NCI-H2029 (cell line): Measurements from ENCODE around the gene IGF2R.
"Not testable (repeated sequence)": the region's sequence is repeated elsewhere in the genome, so short reads cannot be mapped to it uniquely, and the experiment has no call there.

Experiments used
- DNase-seq: peaks from one replicate; lab custom pipeline; 2025; lab: John Stamatoyannopoulos, UW

IGF2R gene, protein sequence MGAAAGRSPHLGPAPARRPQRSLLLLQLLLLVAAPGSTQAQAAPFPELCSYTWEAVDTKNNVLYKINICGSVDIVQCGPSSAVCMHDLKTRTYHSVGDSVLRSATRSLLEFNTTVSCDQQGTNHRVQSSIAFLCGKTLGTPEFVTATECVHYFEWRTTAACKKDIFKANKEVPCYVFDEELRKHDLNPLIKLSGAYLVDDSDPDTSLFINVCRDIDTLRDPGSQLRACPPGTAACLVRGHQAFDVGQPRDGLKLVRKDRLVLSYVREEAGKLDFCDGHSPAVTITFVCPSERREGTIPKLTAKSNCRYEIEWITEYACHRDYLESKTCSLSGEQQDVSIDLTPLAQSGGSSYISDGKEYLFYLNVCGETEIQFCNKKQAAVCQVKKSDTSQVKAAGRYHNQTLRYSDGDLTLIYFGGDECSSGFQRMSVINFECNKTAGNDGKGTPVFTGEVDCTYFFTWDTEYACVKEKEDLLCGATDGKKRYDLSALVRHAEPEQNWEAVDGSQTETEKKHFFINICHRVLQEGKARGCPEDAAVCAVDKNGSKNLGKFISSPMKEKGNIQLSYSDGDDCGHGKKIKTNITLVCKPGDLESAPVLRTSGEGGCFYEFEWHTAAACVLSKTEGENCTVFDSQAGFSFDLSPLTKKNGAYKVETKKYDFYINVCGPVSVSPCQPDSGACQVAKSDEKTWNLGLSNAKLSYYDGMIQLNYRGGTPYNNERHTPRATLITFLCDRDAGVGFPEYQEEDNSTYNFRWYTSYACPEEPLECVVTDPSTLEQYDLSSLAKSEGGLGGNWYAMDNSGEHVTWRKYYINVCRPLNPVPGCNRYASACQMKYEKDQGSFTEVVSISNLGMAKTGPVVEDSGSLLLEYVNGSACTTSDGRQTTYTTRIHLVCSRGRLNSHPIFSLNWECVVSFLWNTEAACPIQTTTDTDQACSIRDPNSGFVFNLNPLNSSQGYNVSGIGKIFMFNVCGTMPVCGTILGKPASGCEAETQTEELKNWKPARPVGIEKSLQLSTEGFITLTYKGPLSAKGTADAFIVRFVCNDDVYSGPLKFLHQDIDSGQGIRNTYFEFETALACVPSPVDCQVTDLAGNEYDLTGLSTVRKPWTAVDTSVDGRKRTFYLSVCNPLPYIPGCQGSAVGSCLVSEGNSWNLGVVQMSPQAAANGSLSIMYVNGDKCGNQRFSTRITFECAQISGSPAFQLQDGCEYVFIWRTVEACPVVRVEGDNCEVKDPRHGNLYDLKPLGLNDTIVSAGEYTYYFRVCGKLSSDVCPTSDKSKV (N-terminal part only)

DNA sequence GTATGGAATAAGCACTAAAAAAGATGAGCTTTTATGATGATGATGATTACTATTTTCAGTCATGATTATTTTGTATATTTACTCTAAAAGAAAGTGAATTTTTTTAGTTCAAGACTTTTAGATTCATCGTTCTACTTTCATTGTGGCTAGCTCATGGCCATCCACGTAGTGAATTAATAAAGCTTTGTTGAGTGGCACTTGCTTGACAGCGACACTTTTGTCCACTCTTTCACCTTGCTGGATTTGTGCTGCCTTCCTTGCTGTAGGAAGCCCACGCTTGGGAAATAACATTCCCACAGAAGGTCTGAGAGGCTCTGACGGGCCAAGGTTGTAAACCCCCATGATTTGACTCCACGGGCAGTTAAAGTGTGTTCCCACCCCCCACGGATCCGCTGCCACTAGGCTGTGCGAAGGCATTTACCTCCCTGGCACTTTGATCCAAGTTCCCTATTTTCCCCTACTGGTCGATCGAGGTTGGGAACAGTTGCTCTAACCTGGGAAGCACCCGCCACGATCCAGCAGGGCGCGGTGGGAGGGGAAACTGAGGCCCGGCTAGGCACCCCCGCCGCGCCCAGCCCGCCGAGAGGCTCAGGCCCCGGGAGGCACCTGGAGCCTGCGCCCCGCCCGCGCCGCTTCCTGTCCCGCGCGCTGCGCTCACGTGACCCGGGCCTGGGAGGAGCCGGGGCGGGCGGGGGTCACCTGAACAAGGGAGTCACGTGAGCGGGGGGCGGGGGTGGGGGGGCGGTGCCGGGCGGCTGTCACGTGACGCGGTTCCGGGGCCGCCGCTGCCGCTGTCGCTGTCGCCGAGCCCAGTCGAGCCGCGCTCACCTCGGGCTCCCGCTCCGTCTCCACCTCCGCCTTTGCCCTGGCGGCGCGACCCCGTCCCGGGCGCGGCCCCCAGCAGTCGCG lies at the start of gene IGF2R:
Gene IGF2R, plus strand, starts transcription at position 788 of the 909 bp plus-strand sequence. CDS start 165 bp downstream, outside the sequence.
- DNase-seq = peak; percentile 92

DNA sequence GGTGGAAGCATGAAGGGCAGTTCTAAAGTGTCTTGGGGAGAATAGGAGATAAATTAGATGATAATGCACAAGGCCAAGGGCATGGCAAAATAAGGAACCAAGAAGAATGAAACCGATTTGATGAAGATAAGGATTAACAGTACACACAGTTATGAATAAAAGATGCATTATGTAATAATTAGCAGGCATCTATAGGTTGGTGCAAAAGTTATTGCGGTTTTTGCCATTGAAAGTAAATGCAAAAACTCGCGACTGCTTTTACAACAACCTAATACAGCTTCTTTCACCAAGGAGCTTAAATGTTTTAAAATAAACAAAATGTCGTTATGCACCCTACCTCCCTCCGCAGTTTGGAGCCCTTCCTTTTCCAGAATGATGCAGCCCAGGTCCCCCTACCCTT lies 49.1 kb upstream of the IGF2R start:
- no peak for DNase-seq

DNA sequence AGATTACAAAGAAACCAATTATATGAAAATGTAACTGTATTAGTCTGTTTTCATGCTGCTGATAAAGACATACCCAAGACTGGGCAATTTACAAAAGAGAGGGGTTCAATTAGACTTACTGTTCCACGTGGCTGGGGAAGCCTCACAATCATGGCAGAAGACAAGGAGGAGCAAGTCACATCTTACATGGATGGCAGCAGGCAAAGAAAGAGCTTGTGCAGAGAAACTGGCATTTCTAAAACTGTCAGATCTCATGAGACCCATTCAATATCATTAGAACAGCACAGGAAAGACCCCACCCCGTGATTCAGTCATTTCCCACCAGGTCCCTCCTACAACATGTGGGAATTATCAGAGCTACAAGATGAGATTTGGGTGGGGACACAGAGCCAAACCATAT lies 44.7 kb upstream of the IGF2R start:
- DNase-seq = not testable (repeated sequence)

DNA sequence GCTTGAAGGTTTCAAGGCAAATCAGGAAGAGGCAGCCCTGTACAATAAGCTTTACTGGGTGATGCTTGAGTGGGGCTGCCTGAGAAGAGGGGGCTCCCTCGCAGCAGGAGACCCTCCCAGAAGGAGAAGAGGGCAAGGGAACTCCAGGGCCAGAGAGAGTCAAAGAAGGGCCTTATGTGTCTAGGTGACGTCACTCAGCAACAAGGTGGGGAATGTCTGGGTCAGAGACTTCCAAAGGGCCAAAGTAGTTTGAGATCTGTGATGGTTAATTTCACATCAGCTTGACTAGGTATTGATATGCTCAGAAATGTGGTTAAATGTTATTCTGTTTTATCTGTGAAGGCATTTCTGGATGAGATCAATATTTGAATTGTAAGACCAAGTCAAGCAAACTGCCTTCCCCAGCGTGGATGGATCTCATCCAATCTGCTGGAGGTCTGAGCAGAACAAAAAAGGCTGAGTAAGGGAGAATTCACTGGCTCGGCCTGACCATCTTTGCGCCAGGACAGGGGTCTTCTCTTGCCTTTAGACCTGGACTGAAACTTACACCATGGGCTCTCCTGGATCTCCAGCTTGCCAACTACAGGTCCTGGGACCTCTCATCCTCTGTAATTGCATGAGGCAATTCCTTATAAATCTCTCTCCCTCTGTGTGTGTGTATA lies 42.2 kb upstream of the IGF2R start:
- no peak for DNase-seq

DNA sequence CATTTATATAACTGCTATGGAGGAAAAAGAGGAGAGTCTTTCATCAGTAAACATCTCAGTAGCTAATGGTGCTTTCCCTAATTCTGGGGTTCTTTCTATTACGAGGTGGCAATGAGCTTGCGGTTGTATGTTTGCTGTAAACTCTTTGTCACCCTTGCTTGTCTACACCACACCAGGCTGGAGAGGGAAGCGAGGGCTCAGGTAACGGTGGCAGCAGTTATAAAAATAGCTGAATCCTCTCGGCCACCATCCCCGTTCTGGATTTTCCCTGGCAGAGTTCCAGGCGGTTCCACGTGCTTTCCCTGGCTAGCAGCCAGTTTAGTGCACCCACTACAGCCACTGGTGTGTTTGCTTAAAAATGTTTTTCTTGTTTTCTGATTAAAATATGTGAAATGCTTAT lies 39.1 kb upstream of the IGF2R start:
- peak; percentile 74 for DNase-seq

DNA sequence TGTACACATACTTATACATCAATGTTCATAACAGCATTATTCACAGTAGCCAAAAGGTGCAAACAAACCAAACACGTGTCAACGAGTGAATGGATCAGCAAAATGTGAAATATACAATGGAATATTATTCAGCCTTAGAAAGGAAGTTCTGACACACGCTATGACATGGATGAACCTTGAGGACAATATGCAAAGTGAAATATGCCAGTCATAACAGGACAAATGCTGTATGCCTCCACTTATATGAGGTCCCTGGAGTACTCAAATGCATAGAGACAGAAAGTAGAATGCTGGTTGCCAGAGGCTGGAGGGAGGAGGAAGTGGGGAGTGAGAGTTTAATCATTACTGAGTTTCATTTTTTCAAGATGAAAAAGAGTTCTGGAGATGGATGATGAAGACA lies 37.8 kb upstream of the IGF2R start:
- DNase-seq = no peak

DNA sequence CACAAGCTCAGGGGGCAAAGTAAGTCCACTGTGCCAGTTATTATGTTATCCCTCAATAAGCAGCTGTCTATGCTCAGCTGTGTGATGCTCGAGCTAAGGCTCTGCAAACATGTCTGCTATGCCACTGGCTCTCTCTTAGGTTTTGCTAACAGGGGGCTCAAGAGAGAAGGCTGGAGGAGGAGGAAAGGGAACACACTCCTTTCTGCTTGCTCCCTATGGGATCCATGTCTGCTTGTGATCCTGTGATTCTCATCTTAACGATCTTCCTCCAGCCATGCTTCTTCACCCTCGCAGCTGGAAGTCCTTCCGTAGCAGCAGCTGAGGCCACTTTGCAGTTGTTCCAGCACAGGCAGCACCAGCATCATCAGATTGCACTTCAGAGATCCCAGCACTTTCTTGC lies 37.0 kb upstream of the IGF2R start:
- no peak for DNase-seq

DNA sequence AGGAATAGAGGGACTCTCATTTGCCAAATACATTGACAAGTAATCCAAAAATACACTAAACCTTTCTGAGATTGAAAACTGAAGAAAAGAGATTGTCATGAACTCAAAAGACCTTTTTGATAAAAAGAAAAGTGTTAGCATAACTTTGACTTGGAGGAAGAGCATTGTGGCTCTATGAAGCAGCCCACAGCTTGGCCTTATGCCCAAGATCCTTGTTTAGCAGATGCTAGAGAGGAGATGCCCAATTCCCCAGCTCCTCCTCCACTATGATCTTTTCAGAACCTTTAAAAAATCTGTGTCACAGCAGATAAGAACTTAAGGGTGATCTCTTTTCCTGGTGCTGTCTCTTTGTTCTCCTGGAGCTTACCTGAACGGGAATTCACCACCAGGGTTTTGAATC lies 35.8 kb upstream of the IGF2R start:
- DNase-seq = no peak

DNA sequence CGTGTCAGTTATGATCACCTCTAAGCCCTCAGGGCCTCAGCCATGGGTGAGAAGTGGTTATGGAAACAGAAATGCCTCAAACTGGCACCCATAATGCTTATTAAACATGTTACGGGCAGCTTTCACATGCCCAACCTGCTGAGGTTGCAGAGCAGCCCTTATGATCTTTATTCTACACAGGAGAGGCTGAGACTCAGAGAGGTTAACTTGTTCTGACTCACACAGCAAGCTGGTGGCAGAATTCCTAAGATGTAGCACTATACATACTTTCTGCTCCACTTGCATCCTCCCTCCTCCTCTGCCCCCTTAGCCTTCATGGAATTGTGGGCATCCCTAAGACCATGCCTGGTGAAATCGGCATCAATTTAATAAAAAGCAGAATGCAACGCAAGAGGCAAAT lies 34.7 kb upstream of the IGF2R start:
- DNase-seq = no peak

DNA sequence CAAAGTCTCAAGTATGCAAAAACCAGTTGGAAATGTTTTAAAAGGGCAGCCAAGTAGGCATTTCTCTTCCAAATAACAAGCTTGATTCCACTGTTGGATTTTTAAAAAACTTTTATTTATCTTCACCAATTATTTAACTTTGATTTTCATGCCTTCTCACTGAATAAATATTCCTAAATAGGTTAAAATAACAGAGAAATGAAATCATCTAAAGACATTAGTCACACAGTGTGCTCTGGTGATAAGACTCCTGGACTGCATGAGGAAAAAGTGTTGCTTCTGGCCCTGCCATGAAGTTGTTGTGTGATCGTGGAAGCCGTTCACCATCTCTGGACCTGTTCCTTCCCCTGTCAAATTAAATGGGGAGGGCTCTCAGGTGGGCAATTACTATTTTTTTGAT lies 33.8 kb upstream of the IGF2R start:
- no peak for DNase-seq

DNA sequence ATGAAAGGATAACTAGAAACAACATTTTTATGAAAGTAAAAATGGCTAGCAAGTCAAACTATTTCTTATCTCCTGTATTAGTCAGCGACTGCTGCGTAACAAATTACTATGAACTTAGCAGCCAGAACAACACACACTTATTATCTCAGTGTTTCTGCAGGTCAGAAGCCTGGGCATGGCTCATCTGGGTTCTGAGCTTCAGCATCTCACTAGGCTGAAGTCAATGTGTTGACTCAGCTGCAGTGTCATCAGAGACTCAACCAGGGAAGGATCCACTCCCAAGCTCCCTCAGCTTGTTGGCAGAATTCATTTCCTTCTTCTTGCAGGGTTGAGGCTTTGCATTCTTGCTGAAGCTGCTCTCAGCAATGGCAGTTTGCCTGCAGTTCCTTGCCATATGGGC lies 33.2 kb upstream of the IGF2R start:
- DNase-seq = no peak

DNA sequence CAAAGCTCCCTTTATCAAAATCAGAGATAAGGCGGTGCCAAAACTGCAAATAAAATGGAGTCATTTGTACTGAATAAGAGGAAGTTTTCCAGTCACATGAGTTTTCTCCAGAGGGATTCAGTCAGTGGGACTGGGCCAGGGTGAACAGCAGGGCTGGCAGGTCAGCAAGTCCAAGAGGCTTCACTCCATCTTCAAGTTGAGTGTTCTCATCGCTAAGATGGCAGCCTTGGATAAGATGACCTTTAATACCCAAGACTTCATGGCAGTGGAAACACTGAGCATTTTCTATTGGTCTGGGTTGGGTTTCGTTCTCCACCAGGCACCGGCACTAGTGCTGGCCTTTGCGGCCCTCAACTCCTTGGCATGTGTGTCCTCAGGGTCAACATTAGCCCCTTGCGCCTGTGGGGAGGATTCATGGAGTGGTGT lies 29.3 kb upstream of the IGF2R start:
- DNase-seq = no peak

DNA sequence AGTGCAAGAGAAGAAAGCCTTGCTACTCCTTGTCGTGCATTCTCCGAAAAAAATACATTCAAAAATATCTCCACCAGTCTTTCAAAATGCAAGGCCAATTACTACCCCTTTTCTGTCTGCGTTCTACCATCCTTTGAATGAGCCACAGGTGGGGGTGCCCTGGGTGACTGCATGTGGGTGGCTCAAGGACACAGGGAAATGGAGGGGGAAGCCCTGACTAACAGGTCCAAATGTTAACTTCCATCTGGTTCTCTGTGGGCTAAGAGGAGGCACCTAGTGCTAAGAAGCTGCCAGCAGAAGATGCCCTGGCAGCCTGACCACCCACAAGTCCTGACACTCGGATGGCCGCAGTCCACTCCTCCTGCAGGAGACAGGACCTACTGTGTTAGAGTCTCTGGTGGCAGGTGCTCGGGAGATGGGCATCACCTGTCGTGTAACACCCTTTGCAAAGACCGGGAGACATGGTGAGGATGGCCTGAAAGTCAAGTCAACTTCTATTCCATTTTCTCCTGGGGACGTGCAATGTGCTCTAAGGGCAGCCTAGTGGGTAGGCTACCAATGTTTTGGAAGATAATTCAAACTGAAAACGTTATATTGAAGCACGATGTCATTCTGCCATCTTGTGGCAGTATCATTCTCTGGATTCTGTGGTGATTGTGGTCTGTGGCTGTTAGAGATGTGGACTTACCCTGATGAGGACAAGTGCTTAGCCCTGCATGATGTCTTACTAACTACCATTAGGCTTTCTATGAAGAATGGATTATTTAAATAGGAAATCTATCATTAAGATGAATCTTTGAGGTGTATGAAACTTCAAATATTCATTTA lies 27.4 kb upstream of the IGF2R start:
- DNase-seq = peak; percentile 2

DNA sequence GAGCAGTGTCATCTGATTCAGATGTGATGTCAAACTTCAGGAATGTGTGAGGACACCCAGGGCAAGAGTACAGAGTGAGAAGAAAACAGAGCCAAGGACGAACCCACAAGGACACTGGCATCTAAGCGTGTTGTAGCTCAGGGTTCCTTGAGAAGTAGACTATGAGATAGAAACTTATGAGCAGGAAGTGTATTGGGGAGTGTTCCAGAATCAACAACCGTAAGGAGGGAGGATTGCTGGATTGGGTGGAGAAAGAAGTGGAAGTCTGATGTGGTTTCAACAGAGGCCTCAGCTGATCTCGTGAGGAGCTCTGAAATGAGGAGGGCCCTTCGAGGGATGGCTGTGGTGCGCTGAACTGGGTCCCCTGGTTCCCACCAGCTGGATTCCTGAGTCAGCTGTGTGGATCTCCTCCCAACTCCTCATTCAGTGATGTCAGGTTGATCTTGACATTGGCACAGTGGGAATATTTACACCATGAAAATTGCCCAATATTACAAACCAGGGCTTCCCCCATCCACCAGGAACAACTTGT lies 25.7 kb upstream of the IGF2R start:
- no peak for DNase-seq

DNA sequence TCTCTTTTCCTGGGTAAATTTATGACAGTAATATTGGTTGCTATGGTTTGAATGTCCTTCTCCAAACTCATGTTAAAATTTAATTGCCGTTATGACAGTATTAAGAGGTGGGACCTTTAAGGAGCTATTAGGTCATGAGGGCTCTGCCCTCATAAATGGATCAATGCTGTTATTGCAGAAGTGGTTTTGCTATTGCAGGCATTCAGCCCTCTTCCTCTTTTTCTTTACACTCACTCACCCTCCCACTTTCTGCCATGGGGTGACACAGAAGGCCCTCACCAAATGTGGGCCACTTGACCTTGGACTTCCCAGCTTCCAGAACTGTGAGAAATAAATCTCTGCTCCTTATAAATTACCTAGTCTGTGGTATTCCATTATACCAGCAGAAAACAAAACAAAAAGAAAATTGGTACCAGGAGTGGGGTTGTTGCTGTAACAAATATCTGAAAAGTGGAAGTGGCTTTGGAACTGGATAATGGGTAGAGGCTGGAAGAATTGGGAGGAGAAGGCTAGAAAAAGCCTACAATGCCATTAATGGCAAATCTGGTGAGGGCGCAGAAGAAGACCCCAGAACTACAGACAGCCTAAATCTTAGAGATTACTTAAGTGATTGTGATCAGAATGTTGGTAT lies 24.8 kb upstream of the IGF2R start:
- DNase-seq = no peak

DNA sequence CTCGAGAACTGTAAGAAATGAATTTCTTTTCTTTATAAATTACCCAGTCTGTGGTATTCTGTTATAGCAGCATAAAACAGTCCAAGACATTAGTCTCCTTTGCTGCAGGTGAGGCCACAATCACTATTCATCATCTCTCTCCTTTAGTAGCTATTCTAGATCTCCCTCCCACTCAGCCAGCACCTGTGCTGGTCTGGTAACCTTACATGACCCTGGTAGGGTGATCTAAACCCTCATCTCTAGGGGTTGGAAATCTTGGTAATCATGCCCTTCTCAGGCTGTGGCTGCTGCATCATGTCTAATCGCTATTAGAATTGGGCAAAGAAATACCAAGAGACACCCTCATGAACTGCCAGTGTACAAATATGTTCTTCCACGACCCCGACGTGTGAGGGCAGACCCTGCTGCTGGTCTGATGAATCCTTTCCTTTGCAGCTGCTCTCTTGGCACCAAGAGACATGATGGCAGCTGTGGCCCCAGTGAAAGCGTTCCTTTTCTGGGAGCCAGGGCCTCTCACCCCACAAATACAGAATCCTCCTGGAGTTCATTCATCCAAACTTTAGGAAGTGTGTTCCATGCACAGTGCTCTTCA lies 23.0 kb upstream of the IGF2R start:
- DNase-seq = no peak

DNA sequence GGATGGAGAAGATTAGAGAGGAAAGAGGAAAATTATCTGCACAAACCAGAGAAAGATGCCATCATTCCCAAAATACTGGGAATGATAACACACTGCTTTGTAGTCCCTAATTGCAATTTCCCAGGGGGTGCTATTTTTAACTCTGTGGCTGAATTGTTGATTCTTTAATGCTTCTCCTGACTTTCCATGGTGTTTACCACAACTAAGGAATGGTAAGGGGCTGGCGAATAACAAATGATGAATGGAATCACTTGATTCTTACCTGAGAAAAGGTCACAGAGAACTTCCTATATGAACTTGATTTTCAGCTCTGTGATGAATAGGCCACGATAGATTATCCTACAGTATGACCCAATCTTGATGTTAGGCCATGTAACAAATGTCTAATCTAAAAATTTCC lies 22.0 kb upstream of the IGF2R start:
- DNase-seq = no peak

DNA sequence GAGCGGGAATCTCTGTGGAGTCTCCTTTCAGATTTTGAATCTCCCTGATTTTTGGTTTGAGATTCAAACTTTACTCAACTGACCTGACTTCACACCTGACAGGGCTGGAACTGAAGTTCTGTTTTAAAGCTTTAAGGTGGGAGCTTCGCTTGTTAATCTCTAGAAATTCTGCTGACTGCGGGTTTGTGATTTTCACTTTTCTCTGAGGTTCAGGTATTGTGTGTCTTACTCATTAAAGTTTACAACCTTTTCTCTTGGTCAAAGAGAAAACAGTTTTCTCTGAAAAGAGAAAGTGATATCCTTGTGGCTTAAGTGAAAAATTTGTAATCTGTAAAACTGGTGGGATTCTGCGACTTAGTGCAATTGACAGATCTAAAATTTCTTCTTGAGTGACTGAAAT lies 20.7 kb upstream of the IGF2R start:
- no peak for DNase-seq

DNA sequence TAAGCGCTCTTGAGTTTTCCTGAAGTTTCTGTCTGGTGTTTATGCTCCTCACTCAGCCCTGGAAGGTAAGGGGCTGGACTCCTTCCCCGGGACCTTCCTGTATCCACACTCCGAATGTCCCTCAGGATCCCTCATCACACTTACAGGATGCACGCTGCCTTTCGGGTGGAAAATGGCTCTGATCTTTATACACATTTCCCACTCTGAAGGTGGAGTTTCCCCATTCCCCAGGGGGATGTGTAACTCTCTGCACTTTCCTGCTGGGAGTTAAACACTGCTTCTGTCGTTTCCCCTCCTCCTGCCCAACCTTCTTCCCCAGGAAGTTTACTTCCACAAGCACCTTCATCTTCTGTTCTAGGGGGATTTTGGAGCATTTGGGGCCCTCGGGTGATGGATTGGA lies 17.1 kb upstream of the IGF2R start:
- no peak for DNase-seq
